ENCODE measurements around the gene PICALM. TPM values are rescaled to one million over a fixed set of nuclear protein-coding genes. Genes with fewer than 3 reads are reported as not detected.

The PICALM gene
- polyA plus RNA-seq, 1 experiment = 303 TPM

- TF ChIP-seq CTCF (IDR thresholded peaks at IDR 0.05; ENCODE audit: low read depth, low read length) = no peak
- no peaks in the 10 kb centered on the region for H3K27me3 ChIP-seq (ENCODE audit: control insufficient read depth, insufficient read depth, low read length)
- no peaks in the 10 kb centered on the region for H3K9me3 ChIP-seq (ENCODE audit: control insufficient read depth, insufficient read depth, low read length)
- ChIA-PET CTCF (interaction anchor here (1.0 to 1.4 kb wide), 4 partner anchors 23 to 200 kb away, joined by 4 to 6 read pairs (median 4); no protein-coding TSS in a partner anchor), POLR2A (no interaction called here)
- no peak for DNase-seq (ENCODE audit: low read depth, low spot score)
- H3K4me3 ChIP-seq (ENCODE audit: low read depth, low read length) = no peak overlapping the region
- H3K27ac ChIP-seq (ENCODE audit: low read depth, low read length) = no peak overlapping the region
Measured at GRCh38 chr11:86018249-86018648, 50.6 kb downstream of the PICALM start.

DNA sequence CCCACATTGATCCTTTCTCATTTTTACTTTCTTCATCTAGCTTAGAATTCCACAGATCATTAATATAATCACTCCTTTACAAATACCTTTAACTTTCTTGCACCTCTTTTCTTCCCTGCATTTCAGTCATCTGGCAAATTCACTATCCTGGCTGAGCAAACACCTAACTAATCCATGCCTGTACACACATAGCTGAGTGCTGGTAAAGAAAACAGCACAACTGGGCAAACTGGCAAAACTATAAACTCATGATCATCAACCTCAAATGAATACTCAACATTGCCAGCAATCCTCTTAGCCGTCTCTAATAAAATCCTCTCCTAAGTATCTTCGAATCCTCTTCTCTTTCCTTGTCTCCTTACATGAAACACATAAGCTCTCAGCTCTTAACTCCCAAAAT lies 52.4 kb downstream of the PICALM start:
- POLR2A ChIA-PET = no interaction called here
- no peak overlapping the region for H3K27ac ChIP-seq (ENCODE audit: low read depth, low read length)
- H3K9me3 ChIP-seq (ENCODE audit: control insufficient read depth, insufficient read depth, low read length) = no peaks in the 10 kb centered on the region
- CTCF ChIA-PET = interaction anchor here (0.5 to 5.2 kb wide), 3 partner anchors 25 to 225 kb away, joined by 4 to 32 read pairs (median 5); no protein-coding TSS in a partner anchor
- no peak for DNase-seq (ENCODE audit: low read depth, low spot score)
- H3K27me3 ChIP-seq (ENCODE audit: control insufficient read depth, insufficient read depth, low read length) = no peaks in the 10 kb centered on the region
- H3K4me3 ChIP-seq (ENCODE audit: low read depth, low read length) = no peak overlapping the region
- no peak for TF ChIP-seq CTCF (IDR thresholded peaks at IDR 0.05; ENCODE audit: low read depth, low read length)

GRCh38 chr11:86015699-86016098 lies 53.2 kb downstream of the PICALM start:
- CTCF ChIA-PET = interaction anchor here (0.8 to 5.2 kb wide), 3 partner anchors 26 to 54 kb away, joined by 3 to 32 read pairs (median 4); no protein-coding TSS in a partner anchor
- POLR2A ChIA-PET = interaction anchor here (0.6 kb wide), 1 partner anchor 135 kb away, joined by 3 read pairs; no protein-coding TSS in a partner anchor
- DNase-seq (ENCODE audit: low read depth, low spot score) = no peak
- H3K9me3 ChIP-seq (ENCODE audit: control insufficient read depth, insufficient read depth, low read length) = no peaks in the 10 kb centered on the region
- no peaks in the 10 kb centered on the region for H3K27me3 ChIP-seq (ENCODE audit: control insufficient read depth, insufficient read depth, low read length)
- no peak overlapping the region for H3K27ac ChIP-seq (ENCODE audit: low read depth, low read length)
- no peak for TF ChIP-seq CTCF (IDR thresholded peaks at IDR 0.05; ENCODE audit: low read depth, low read length)
- H3K4me3 ChIP-seq (ENCODE audit: low read depth, low read length) = no peak overlapping the region

GRCh38 chr11:86014221-86014620 lies 54.7 kb downstream of the PICALM start:
- H3K27me3 ChIP-seq (ENCODE audit: control insufficient read depth, insufficient read depth, low read length) = no peaks in the 10 kb centered on the region
- ChIA-PET CTCF (interaction anchor here (1.2 to 5.2 kb wide), 3 partner anchors 28 to 277 kb away, joined by 4 to 32 read pairs (median 5); no protein-coding TSS in a partner anchor), POLR2A (interaction anchor here (0.6 kb wide), 1 partner anchor 28 kb away, joined by 6 read pairs; no protein-coding TSS in a partner anchor)
- H3K4me3 ChIP-seq (ENCODE audit: low read depth, low read length) = no peak overlapping the region
- no peak for DNase-seq (ENCODE audit: low read depth, low spot score)
- no peak overlapping the region for H3K27ac ChIP-seq (ENCODE audit: low read depth, low read length)
- no peaks in the 10 kb centered on the region for H3K9me3 ChIP-seq (ENCODE audit: control insufficient read depth, insufficient read depth, low read length)
- no peak for TF ChIP-seq CTCF (IDR thresholded peaks at IDR 0.05; ENCODE audit: low read depth, low read length)

DNA sequence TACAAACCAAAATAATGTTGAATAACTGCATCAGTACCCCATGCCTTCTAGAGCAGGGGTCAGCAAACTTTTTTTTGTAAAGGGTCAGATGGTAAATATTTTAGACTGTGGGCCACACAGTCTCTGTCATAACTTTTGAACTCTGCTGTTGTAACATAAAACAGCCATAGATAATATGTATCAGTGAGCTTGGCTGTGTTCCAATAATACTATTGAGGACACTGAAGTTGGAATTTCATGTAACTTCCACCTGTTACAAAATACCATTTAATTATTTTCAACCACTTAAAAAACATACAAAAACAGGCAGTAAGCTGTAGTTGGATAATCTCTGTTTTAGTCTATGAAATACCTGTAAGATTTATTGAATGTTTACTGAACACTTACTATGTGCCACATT lies 55.2 kb downstream of the PICALM start:
- DNase-seq (ENCODE audit: low read depth, low spot score) = no peak
- no peaks in the 10 kb centered on the region for H3K27me3 ChIP-seq (ENCODE audit: control insufficient read depth, insufficient read depth, low read length)
- no peak overlapping the region for H3K4me3 ChIP-seq (ENCODE audit: low read depth, low read length)
- H3K9me3 ChIP-seq (ENCODE audit: control insufficient read depth, insufficient read depth, low read length) = no peaks in the 10 kb centered on the region
- no peak for TF ChIP-seq CTCF (IDR thresholded peaks at IDR 0.05; ENCODE audit: low read depth, low read length)
- ChIA-PET CTCF (interaction anchor here (1.5 to 5.2 kb wide), 2 partner anchors 28 to 205 kb away, joined by 4 to 32 read pairs; no protein-coding TSS in a partner anchor), POLR2A (no interaction called here)
- no peak overlapping the region for H3K27ac ChIP-seq (ENCODE audit: low read depth, low read length)

Data from AG04450 (cell line).